Measurements from ENCODE around the gene BPIFB2. TPM values are rescaled to one million over a fixed set of nuclear protein-coding genes. Genes with fewer than 3 reads are reported as not detected.

The BPIFB2 gene
- total RNA-seq, 2 donors from 2014 or later: not detected

DNA sequence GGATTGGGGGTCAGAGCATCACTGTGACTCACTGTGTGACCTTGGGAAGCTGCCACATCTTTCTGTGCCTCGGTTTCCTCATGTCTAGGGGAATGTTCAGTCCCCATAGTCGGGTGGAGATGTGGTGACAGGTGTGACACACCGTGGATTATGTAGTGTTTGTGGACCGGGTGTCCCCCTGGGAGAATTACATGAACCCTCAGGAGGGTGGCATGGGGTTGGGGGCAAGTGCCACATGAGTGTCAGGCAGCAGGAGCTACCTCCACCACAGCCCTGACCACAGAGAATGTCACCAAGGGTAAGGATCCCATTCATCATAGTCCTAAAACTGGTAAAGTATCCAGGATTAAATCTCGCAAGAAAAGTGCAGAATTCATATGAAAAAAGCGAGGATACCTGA is 26.5 kb upstream of the BPIFB2 start:
- DNase-seq: no peak
- no peak for ATAC-seq
- intact Hi-C loops (cut with DNase I, micrococcal nuclease): no loop called here

DNA sequence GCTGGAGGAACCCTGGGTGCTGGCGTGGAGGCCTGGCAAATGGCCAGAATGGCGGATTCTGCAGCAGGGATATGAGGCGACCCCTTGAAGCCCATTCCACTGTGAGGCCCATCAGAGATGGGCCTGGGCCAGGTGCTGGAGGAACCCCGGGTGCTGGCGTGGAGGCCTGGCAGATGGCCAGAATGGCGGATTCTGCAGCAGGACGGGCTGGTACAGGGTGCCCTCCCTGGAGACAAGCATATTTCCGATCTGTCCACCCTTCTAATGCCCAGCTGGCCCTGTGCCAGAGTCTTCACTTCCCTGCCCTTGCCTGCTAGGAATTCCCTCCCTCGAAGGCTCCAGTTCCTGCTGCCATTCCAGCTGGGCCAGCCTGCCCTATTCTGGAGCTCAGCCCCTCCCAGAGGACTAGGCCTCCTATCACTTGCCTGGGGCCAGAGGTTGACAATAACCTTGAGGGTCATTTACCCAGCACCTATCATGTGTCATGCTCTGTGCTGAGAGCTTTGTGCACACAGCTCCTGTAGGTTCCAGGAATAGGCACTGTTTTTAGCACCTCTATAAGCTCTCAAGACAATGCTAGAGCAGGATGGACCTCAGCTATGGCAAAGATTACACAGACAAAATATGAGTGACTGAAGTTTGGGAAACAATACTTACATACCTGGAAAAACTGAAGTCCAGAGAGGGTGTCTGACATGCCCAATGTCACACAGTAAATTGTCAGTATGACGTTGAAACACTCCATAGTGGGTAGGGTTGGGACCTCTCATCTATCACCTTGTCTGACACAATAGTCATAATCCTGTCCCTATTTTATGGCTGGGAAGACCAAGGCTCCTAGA is 24.7 kb upstream of the BPIFB2 start:
- ATAC-seq (no peak), DNase-seq (no peak)
- intact Hi-C loops (cut with DNase I, micrococcal nuclease): no loop called here

DNA sequence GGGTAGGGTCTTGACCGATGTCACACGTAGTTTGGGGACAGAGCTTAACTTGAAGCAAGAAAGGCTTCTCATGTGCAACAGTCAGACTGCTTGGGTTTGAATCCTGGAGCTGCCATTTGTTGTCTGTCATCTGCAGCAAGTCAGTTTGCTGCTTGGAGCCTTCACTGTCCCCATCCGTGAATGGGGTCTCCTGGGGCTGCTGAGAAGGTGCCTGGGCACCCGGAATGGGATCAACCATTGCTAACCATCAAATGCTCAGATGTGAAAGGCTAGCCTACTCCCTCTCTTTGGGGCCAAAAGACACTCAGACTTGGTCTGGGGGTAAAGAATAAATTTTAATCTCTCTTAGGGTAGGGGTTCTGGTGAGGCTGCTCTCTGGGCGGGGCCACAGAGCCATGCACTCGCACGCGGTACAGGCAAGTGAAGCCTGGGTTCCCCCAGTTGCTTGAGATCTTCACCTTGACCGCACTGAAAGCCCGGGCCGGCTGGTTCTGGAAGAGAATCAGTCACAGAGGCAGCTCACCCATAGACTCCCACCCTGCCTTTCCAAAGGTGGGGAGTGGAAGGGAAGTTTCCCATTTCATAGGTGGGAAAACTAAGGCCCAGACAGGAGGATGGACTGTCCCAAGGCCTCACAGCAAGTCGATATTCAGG is 23.9 kb upstream of the BPIFB2 start:
- DNase-seq (no peak), ATAC-seq (no peak)
- intact Hi-C loops (cut with DNase I, micrococcal nuclease): no loop called here

DNA sequence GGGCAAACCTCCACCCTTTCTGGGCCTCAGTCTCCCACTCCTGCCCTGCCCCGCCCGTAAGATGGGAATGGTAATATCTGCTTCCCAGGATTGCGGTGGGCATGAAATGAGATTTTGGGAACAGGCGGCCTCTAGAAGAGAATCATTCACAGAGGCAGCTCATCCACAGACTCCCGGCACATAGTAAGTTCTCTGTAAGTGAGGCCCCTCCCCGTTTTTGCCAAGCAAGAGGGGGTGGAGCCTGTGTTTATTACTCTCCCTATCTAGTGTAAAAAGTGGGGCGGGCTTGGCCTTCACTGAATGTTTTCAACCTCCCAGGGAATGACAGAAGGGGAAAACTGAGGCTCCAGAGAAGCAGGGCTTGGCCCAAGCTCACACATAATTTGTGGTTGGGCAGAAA is 23.3 kb upstream of the BPIFB2 start:
- intact Hi-C loops (cut with DNase I, micrococcal nuclease): no loop called here
- DNase-seq: no peak
- ATAC-seq: no peak

DNA sequence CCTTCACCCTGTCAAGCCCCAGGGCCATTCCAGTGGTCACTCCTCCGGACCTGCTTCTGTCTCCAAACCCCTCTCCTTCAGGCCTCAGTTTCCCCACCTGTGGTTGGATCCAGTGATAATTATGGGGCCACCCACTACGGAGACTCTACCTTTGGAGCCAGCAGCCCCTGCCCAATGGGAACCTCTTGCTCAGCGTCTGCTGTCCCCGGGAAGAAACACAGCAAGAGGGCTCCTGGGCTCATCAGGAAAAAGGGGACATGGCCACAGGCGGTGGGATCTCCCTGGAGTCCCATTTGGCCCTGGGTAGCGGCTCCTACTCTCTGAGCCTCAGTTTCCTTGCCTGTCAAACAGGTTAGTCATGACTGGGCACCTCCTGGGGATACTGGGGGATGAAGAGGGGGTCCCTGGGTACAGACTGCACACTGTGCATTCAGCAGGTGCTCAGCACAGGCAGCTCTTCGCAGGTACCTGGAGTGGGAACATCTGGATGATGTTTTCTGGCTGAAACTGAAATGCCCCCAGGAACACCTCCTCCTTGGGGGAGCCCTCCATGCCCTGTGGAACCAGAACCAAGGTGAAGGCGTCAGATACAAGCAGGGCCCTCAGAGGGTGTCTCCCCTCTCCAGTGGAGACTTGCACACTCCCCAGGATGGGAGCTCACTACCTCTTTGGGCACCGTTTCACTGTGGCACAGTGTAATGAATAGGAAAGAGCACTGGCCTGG is 22.7 kb upstream of the BPIFB2 start:
- intact Hi-C loops (cut with DNase I, micrococcal nuclease): no loop called here
- no peak for ATAC-seq
- no peak for DNase-seq

DNA sequence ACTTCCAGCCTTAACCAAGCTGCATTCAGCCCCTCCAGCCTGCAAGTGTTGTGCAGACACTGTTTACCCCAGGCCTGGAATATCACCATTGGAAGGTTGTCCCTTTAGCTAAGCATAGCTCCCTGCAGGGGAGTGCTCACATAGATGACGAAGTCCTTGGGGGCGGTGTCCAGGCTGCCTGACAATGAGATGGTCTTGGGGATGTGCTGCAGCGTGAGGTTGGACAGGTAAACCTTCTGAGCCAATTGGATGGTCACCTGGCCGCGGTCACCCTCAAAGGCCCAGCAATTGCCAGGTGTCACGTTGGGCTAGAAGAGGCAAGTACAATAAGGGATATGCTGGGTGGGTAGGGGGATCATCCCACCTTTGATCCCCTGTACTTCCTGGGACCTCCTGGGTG is 21.9 kb upstream of the BPIFB2 start:
- intact Hi-C loops (cut with DNase I, micrococcal nuclease): no loop called here
- DNase-seq: no peak
- ATAC-seq: no peak

DNA sequence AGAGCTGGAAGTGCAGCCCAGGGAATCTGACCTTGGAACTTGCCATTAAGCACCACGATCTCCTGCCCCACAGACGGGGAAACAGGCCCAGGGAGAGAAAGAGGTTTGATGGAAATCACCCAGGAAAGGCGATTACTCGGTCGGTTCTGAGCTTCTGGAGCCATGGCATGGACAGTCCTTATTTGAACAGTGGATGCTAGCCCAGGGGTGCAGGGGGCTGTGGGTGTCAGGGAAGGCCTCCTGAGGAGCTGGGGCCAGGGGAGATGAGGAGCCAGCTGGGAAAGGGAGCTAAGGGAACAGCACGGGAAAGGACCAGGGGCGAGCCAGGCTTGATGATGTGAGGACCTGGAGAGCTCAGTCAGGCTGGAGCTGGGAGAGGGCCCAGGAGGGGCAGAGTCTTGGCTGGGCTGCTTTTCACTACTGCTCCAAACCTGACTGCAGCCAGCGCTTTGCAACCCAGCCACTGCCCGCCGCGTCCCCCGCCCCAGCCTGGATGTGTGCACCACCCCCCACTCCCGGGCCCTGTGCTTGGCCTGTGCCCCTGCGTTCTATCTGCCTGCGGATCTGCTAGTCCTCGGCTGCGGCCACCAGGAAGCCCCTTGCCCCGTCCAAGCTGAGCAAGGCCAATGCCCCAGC is 21.1 kb upstream of the BPIFB2 start:
- no peak for ATAC-seq
- intact Hi-C loops (cut with DNase I, micrococcal nuclease): no loop called here
- DNase-seq: no peak

DNA sequence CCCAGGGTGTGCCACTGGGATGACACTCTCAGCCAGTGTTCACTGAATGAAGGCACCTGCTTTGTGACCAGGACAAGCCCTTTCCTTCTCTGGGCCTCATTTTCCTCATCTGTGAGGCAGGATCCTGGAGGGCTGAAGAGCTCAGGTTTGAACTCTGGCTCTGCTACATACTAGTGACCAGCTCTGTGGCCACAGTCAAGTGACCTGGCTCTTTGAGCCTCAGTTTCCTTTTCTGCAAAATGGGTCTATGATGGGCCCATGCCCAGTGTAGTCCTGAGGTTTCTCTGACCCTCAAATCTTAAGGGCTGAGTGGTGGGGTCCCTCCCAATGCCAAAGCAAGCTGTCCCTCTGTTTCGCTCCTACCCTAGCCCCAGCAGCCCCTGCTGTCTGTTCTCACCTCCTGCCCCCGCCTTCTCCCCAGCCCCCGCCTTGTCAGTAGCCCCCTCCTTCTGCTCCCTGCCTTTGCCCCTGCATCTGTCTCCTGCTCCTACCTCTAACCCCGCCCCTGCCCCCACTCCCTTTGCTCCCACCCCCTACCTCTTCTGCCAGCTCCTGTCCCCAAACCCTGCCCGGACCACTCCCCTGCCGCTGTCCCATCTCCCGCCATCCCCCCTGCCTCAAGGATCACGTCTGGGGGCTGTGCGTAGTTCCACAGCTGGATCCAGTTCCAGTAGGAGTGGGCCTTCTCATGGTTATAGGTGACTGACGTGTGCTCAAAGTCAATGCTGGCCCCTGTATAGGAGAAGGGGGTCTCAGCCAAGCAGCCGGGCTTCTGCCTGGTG is 20.3 kb upstream of the BPIFB2 start:
- DNase-seq (no peak), ATAC-seq (no peak)
- intact Hi-C loops (cut with DNase I, micrococcal nuclease): no loop called here

DNA sequence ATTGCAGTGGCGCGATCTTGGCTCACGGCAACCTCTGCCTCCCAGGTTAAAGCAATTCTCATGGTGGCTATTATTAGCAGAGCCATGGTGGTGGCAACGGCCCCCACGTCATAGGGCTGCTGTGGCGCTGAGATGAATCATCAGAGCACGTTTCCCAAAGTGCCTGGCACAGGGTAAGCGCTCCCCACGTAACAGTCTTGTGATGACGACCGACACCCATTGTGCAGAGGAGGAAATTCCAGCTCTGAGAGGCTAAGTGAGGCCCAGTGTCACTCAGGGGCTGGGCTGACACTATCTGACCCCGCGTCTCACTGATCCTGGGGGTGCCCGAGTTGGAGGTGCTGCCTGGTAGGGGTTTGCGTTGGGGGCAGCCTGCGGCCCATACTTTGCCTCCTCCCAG is 19.5 kb upstream of the BPIFB2 start:
- intact Hi-C loops (cut with DNase I, micrococcal nuclease): no loop called here

DNA sequence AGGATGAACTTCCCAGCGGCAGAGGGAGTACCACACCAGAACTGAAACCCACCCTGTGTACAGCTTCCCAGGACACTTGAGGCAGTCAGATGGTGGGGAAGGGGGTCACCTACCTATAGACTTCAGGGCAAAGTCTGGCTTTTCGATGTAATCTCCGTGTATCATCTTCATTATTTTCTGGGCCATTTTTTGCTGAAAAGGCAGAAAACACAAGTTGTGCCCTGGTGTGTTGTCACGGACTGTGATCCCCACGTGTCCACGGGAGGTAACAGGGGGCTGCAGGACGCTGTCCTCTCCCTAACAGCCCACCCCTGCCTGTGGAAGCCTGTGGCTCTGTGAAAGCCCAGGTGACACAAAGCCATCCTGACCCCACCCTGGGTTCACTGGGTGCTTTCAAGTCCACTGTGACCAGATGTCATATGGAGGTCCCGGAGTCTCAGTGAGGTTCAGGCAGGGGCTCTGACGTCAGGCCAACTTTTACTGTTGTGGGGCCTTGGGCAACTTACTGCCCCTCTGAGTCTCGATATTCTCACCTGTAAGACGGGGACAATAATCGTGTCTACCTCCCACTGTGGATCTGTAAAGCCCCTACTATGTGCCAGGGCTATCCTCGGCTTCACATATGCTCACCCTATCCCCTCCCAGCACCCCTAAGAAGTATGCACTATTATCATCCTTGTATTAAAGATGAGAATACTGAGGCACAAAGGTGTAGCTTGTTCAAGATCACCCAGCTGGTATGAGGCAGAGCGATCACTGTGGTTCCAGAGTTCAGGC is 17.8 kb upstream of the BPIFB2 start:
- ATAC-seq (no peak), DNase-seq (no peak)
- intact Hi-C loops (cut with DNase I, micrococcal nuclease): no loop called here

More for the DNA sequence above, 19.5 kb upstream of the BPIFB2 start:
- DNase-seq: no peak
- ATAC-seq: no peak

DNA sequence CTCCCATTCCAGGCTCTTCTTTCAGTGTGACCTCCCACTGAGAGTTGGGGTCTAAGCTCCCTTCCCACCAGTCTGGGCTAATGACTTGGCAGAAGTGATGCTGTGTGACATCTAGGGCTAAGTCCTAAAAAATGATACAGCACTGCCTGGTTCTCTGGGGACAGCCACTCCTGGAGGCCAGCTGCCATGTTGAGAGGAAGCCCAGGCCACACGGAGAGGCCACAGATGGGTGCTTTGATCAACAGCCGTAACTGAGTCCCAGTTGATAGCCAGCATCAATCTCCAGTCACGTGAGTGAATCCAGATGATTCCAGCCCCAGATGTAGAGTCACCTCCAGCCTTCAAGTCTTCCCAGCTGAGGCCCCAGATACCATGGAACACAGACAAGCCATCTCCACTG is 17.1 kb upstream of the BPIFB2 start:
- DNase-seq (no peak), ATAC-seq (no peak)
- intact Hi-C loops (cut with DNase I, micrococcal nuclease): no loop called here

DNA sequence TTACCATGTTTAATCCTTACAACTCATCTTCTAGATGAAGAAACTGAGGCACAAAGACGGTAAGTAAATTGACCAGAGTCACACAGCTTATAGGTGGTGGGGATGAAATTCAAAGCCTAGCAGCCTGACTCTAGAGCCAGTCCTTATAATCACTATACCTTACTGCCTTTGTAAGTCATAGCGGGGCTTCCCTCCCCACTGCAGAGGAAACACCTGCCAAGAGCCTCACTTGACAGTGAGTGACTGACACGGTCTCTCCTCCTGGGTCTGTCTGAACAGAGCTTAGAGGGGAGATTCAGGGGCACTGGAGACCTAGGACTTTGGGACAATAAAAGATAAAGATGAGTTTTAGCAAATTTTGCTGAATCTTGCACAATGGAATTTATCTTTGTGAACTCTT is 16.1 kb upstream of the BPIFB2 start:
- no peak for ATAC-seq
- intact Hi-C loops (cut with DNase I, micrococcal nuclease): no loop called here
- DNase-seq: no peak

DNA sequence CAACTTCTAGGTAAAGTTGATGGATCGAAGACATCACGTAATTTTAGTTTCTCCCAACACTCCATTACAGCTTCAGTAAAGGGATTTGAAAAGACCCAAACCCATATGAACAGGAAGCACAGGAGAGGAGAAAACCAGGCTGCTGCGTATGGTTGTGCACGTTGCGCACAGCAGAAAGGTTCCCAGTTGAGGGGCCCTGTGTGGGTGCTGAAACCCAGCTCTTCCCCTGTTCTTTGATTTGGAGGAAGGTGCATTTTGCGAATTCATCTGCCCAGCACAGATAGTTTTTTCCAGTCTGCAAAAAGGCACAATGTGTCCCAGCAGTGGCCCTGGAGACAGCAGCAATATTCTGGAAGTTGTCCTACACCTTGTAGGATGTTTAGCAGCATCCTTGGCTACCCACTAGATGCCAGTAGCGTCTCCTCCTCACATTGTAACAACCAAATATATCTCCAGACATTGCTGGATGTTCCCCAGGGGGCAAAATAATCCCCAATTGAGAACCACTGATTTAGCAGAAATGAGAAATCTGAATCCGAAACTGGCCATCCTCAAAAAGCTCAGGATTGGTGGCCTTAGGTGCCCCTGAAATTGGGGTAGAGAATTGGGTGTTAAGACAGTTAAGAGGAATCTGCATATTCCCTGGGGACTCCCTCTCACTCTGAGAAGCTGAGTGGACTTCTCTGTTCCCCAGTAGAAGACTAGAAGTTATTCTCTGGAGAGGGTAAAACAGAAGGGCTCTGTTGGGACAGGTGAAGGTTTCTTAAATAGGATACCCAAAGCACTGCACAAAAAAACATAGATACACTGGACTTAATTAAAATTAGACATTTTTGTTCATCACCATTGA is 15.5 kb upstream of the BPIFB2 start:
- no peak for ATAC-seq
- no peak for DNase-seq
- intact Hi-C loops (cut with DNase I, micrococcal nuclease): no loop called here

DNA sequence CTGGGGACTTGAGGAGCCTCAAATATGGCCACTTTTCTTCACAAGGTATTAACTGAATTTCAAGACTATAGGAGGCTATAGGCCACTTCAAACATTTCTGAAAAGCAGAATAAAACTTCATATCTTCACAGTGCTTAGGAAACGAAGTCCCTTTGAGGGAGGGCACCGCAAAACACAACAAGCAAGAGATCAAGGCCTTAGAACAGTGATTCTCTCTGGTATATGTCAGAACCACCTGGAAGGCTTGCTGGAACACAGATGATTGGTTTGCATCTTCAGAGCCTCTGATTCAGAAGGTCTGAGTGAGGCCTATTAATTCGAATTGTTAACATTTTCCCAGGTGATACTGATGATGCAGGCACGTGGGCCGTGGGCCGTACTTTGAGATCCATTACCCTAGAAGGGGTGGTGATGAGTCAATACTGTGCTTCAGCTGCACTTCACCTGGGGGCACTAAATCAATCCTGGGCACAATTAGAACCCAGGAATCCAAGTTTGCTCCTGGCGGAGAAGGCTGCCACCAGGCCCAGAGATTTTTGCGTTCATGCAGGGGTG is 13.9 kb upstream of the BPIFB2 start:
- intact Hi-C loops (cut with DNase I, micrococcal nuclease): no loop called here
- DNase-seq: no peak
- ATAC-seq: no peak

DNA sequence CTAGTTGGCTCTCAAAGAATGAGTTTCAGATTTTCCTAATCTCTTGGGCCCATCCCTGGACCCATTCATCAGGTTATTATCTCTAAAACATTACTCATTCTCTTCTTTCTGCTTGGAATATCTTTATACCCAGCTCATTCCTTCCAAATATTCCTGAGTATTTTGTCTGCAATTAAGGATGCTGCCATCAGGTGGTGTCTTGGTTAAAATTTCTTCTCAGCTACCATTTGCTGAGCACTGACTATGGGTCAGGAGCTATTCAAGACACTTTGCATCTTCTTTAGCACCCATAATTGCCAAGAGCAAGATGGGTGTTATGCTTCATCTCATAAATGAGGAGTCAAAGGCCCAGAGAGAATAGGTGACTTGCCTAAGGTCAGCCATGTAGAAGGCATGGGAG is 11.7 kb upstream of the BPIFB2 start:
- no peak for DNase-seq
- intact Hi-C loops (cut with DNase I, micrococcal nuclease): no loop called here
- ATAC-seq: no peak

DNA sequence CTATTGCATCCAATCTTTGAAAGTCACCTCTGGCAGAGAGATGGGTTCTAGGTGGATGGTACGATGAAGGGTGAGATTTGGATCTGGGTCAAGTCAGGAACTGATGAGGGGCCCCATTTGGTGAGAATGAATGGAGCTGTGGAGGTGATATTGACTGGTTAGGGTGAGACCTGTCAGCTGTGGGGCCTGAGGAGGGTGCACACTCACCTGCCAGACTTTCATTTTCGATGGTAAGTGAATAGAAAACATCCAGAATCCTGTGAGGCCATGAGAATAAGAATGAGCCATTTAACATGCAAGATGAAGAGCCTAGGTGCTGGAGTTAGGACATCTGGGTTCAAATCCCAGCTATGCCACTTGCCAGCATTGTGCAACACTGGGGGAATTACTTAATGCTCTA is 10.1 kb upstream of the BPIFB2 start:
- ATAC-seq (no peak), DNase-seq (no peak)
- intact Hi-C loops (cut with DNase I, micrococcal nuclease): no loop called here
